Activated T-cell treated with anti-CD3 and anti-CD28 coated beads for 24 hours (primary cell): ENCODE results near the gene NLRP11.
"Not testable (repeated sequence)": the region's sequence is repeated elsewhere in the genome, so short reads cannot be mapped to it uniquely, and the experiment has no call there.

Experiments used
- DNase-seq: peaks from one replicate; pipeline ENCODE4 v3.0.0-alpha.2; 2020; ENCODE audit warnings: low read depth

The NLRP11 gene

GRCh38 chr19:55778331-55778730 is 53.5 kb downstream of the NLRP11 start:
- DNase-seq: no peak

- no peak for DNase-seq
These were observed 54.3 kb downstream of the NLRP11 start for GRCh38 chr19:55777528-55777927.

- not testable (repeated sequence) for DNase-seq
These were observed 62.2 kb downstream of the NLRP11 start for GRCh38 chr19:55769632-55770031.

- not testable (repeated sequence) for DNase-seq
These were observed 63.0 kb downstream of the NLRP11 start, which contains the start of gene RFPL4AL1 for GRCh38 chr19:55768818-55769217. Gene RFPL4AL1, plus strand, starts transcription at chr19:55769118. Its CDS starts 2,687 bp downstream, at chr19:55771805.

GRCh38 chr19:55766466-55766865 is 65.3 kb downstream of the NLRP11 start:
- no peak for DNase-seq

- not testable (repeated sequence) for DNase-seq
These were observed 73.0 kb downstream of the NLRP11 start, which contains the start of gene RFPL4A for GRCh38 chr19:55758797-55759196. Gene RFPL4A, plus strand, starts transcription at chr19:55759097. Its CDS starts 2,704 bp downstream, at chr19:55761801.

- not testable (repeated sequence) for DNase-seq
These were observed 75.0 kb downstream of the NLRP11 start for GRCh38 chr19:55756808-55757207.

DNA sequence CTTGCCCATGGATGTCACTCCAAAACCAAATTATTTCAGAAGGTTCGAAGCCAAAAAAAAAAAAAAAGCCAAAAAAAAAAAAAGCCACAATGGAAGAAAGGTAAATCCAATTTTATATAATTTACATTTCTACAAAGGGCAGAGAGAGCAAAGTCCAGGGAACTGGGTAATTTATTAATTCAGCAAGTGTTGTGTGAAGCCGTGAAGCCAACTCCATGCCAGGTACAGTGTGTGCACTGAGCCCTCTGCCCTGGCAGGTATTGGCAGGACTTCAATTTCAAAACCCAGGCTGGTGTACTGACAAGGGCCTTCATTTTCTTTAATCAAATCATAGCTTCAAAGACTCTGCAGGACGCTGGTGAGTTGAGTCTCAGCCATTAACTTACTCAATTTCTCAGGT is 78.4 kb downstream of the NLRP11 start:
- no peak for DNase-seq

DNA sequence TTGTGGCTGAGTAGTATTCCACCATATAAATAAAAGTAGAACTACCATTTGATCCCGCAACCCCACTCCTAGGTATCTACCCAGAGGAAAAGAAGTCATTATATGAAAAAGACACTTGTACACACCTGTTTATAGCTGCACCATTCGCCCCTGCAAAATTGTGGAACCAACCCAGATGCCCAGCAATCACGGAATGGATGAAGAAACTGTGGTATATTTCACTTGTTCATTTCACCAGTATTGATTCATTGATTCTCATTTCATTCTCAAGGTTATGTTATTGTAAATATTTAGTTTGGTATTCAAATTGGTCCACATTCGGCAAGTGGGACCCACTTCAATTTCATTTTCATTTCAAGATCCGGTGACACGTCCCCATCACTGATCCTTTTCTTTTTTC is 81.1 kb downstream of the NLRP11 start:
- no peak for DNase-seq

DNA sequence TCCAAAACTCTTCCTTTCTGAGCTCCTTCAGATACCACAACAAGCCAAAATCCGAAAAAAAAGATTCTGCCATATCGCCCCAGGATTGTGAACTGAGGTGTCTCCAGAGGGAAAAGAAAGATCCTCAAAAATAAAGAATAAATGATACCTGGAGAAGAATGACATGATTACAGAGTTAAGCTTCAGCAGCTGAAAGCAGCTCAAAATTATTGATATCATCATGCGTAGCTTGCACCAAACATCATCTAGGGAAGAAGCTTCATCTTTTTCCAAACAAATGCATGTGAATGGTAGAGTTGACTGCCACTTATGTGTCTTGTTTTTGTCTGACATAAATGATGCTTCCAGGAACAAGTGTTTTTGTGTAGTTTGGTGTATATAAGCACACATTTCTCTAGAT is 93.5 kb downstream of the NLRP11 start, which contains the start of gene NLRP9:
TSS of gene NLRP9 (minus strand) at position 101 of the 400 bp plus-strand sequence. CDS start at position 73, 28 bp downstream.
- no peak for DNase-seq
